Measurements from ENCODE around the gene MAP2K6. TPM values are rescaled to one million over a fixed set of nuclear protein-coding genes. Genes with fewer than 3 reads are reported as not detected.

Gene MAP2K6
- total and polyA plus RNA-seq, 4 donors = 2.2 to 14.4 (median 7.6) TPM

DNA sequence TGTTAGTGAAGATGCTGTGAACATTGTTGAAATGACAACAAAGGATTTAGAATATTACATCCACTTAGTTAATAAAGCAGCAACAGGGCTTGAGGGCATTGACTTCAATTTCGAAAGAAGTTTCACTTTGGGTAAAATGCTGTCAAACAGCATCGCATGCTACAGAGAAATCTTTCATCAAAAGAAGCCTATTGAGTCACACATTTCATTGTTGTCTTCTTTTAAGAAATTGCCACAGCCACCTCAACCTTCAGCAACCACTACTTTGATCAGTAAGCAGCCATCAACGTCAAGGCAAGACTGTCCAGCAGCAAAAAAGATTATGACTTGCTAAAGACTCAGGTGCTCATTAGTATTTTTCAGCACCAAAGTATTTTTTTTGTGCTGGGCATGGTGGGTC is 13.2 kb upstream of the MAP2K6 start:
- H3K27ac ChIP-seq (ENCODE audit: low read depth in 1 of 2, low read length in 1 of 2) = no peak overlapping the region
- H3K36me3 ChIP-seq (ENCODE audit: control insufficient read depth in 4 of 4, insufficient read depth in 4 of 4, low read length in 4 of 4) = no peaks in the 10 kb centered on the region
- H3K9me3 ChIP-seq (ENCODE audit: control insufficient read depth in 4 of 4, insufficient read depth in 3 of 4, low read length in 3 of 4) = peaks cover 0 to 5% (median 0%) of the 10 kb centered on the region in 4 donors
- no peak overlapping the region for H3K9ac ChIP-seq (ENCODE audit: insufficient read depth in 1 of 2, low read length in 2 of 2)
- 60 to 64% methylated on average over 3 of the region's 3 CpGs for WGBS, 2 donors
- ATAC-seq (ENCODE audit: insufficient read depth, low FRiP score) (no peak), DNase-seq (no peak)
- H3K4me3 ChIP-seq = no peak overlapping the region
- no peaks in the 10 kb centered on the region for H3K4me1 ChIP-seq (ENCODE audit: control insufficient read depth in 5 of 5, insufficient read depth in 5 of 5, low read length in 5 of 5)
- H3K27me3 ChIP-seq (ENCODE audit: control insufficient read depth in 3 of 3, insufficient read depth in 3 of 3, low read length in 2 of 3) = no peaks in the 10 kb centered on the region
- TF ChIP-seq CTCF (IDR thresholded peaks at IDR 0.05; ENCODE audit: control extremely low read depth, extremely low read depth) = no peak

- Histone ChIP-seq H3K9ac (ENCODE audit: insufficient read depth in 1 of 2, low read length in 2 of 2) (no peak overlapping the region), H3K4me3 (no peak overlapping the region), H3K27ac (ENCODE audit: low read depth in 1 of 2, low read length in 1 of 2) (no peak overlapping the region), H3K4me1 (ENCODE audit: control insufficient read depth in 5 of 5, insufficient read depth in 5 of 5, low read length in 5 of 5) (no peaks in the 10 kb centered on the region), H3K36me3 (ENCODE audit: control insufficient read depth in 4 of 4, insufficient read depth in 4 of 4, low read length in 4 of 4) (no peaks in the 10 kb centered on the region), H3K9me3 (ENCODE audit: control insufficient read depth in 4 of 4, insufficient read depth in 3 of 4, low read length in 3 of 4) (peaks cover 0 to 5% (median 0%) of the 10 kb centered on the region in 4 donors), H3K27me3 (ENCODE audit: control insufficient read depth in 3 of 3, insufficient read depth in 3 of 3, low read length in 2 of 3) (no peaks in the 10 kb centered on the region)
- ATAC-seq (ENCODE audit: insufficient read depth, low FRiP score) (no peak), DNase-seq (no peak)
- TF ChIP-seq CTCF (IDR thresholded peaks at IDR 0.05; ENCODE audit: control extremely low read depth, extremely low read depth) = no peak
- WGBS, 2 donors = 80 to 81% methylated on average over 7 of the region's 7 CpGs
Measured at GRCh38 chr17:69402052-69402451, 12.4 kb upstream of the MAP2K6 start.

GRCh38 chr17:69404399-69404798 is 10.1 kb upstream of the MAP2K6 start:
- no peak for ATAC-seq (ENCODE audit: insufficient read depth, low FRiP score)
- no peak for TF ChIP-seq CTCF (IDR thresholded peaks at IDR 0.05; ENCODE audit: control extremely low read depth, extremely low read depth)
- no peaks in the 10 kb centered on the region for H3K36me3 ChIP-seq (ENCODE audit: control insufficient read depth in 4 of 4, insufficient read depth in 4 of 4, low read length in 4 of 4)
- H3K9me3 ChIP-seq (ENCODE audit: control insufficient read depth in 4 of 4, insufficient read depth in 3 of 4, low read length in 3 of 4) = peaks cover 0 to 5% (median 0%) of the 10 kb centered on the region in 4 donors
- H3K4me1 ChIP-seq (ENCODE audit: control insufficient read depth in 5 of 5, insufficient read depth in 5 of 5, low read length in 5 of 5) = no peaks in the 10 kb centered on the region
- 77 to 89% methylated on average over 5 of the region's 5 CpGs for WGBS, 2 donors
- no peak overlapping the region for H3K4me3 ChIP-seq
- H3K27ac ChIP-seq (ENCODE audit: low read depth in 1 of 2, low read length in 1 of 2) = no peak overlapping the region
- no peak for DNase-seq
- no peak overlapping the region for H3K9ac ChIP-seq (ENCODE audit: insufficient read depth in 1 of 2, low read length in 2 of 2)
- no peaks in the 10 kb centered on the region for H3K27me3 ChIP-seq (ENCODE audit: control insufficient read depth in 3 of 3, insufficient read depth in 3 of 3, low read length in 2 of 3)

GRCh38 chr17:69405096-69405495 is 9.4 kb upstream of the MAP2K6 start:
- WGBS, 2 donors = 90 to 96% methylated on average over 5 of the region's 5 CpGs
- no peak for TF ChIP-seq CTCF (IDR thresholded peaks at IDR 0.05; ENCODE audit: control extremely low read depth, extremely low read depth)
- H3K36me3 ChIP-seq (ENCODE audit: control insufficient read depth in 4 of 4, insufficient read depth in 4 of 4, low read length in 4 of 4) = no peaks in the 10 kb centered on the region
- H3K27me3 ChIP-seq (ENCODE audit: control insufficient read depth in 3 of 3, insufficient read depth in 3 of 3, low read length in 2 of 3) = no peaks in the 10 kb centered on the region
- peaks cover 0 to 5% (median 0%) of the 10 kb centered on the region in 4 donors for H3K9me3 ChIP-seq (ENCODE audit: control insufficient read depth in 4 of 4, insufficient read depth in 3 of 4, low read length in 3 of 4)
- no peaks in the 10 kb centered on the region for H3K4me1 ChIP-seq (ENCODE audit: control insufficient read depth in 5 of 5, insufficient read depth in 5 of 5, low read length in 5 of 5)
- H3K27ac ChIP-seq (ENCODE audit: low read depth in 1 of 2, low read length in 1 of 2) = no peak overlapping the region
- H3K9ac ChIP-seq (ENCODE audit: insufficient read depth in 1 of 2, low read length in 2 of 2) = no peak overlapping the region
- DNase-seq = no peak
- ATAC-seq (ENCODE audit: insufficient read depth, low FRiP score) = no peak
- H3K4me3 ChIP-seq = no peak overlapping the region

Data from lung (tissue), 12 donors.